HepG2 (cell line): ENCODE data around the gene KIF19. TPM values are rescaled to one million over a fixed set of nuclear protein-coding genes. Genes with fewer than 3 reads are reported as not detected.

Experiments used
- ARID5B ChIP-seq: IDR thresholded peaks from 2 replicates; pipeline ENCODE4 v1.4.0; 2020; ENCODE audit warnings: mild to moderate bottlenecking, missing genetic modification reagents
- CCDC6 ChIP-seq: sonication (generic); formaldehyde crosslinking; IDR thresholded peaks from 2 replicates; pipeline ENCODE4 v1.8.1; 2022; ENCODE audit warnings: mild to moderate bottlenecking, missing genetic modification reagents, moderate library complexity
- CHCHD3 ChIP-seq: sonication (generic); formaldehyde crosslinking; IDR thresholded peaks from 2 replicates; pipeline ENCODE4 v1.8.0; 2022; ENCODE audit warnings: mild to moderate bottlenecking, missing genetic modification reagents, moderate library complexity
- E2F5 ChIP-seq: sonication (generic); formaldehyde crosslinking; conservative IDR thresholded peaks from 2 replicates; pipeline ENCODE4 v1.4.0; 2020; ENCODE audit warnings: missing genetic modification reagents
- GTF2F1 ChIP-seq: fragments of 150-350 bp; IDR thresholded peaks from 2 replicates; pipeline ENCODE4 v1.6.1; 2014; ENCODE audit warnings: low read length
- IRF9 ChIP-seq: sonication (generic); formaldehyde crosslinking; IDR thresholded peaks from 2 replicates; pipeline ENCODE4 v1.8.0; 2022; ENCODE audit warnings: missing genetic modification reagents, mild to moderate bottlenecking, borderline replicate concordance
- NFE2L1 ChIP-seq: sonication (generic); formaldehyde crosslinking; IDR thresholded peaks from 2 replicates; pipeline ENCODE4 v1.4.0; 2020; ENCODE audit warnings: missing genetic modification reagents, mild to moderate bottlenecking, borderline replicate concordance
- PRPF4 ChIP-seq: fragments of 200-400 bp; formaldehyde crosslinking; IDR thresholded peaks from 2 replicates; pipeline ENCODE4 v1.6.1; 2016; ENCODE audit warnings: low read length, low read depth; ENCODE audit not compliant: poor library complexity, severe bottlenecking
- RFX5 ChIP-seq: IDR thresholded peaks from 2 replicates; pipeline ENCODE4 v1.6.1; 2011; ENCODE audit warnings: low read depth, low read length, improper control_type of control experiment
- SNAPC2 ChIP-seq: sonication (generic); formaldehyde crosslinking; IDR thresholded peaks from 2 replicates; pipeline ENCODE4 v1.8.1; 2022; ENCODE audit warnings: mild to moderate bottlenecking, missing genetic modification reagents
- SP140L ChIP-seq: sonication (generic); formaldehyde crosslinking; IDR thresholded peaks from 2 replicates; pipeline ENCODE4 v1.4.0; 2020; ENCODE audit warnings: missing genetic modification reagents, borderline replicate concordance
- TSC22D2 ChIP-seq: sonication (generic); formaldehyde crosslinking; IDR thresholded peaks from 2 replicates; pipeline ENCODE4 v1.5.1; 2020; ENCODE audit warnings: missing genetic modification reagents, mild to moderate bottlenecking, borderline replicate concordance
- ZNF558 ChIP-seq: sonication (generic); formaldehyde crosslinking; IDR thresholded peaks from 2 replicates; pipeline ENCODE4 v1.9.0; 2022; ENCODE audit warnings: mild to moderate bottlenecking, missing genetic modification reagents, borderline replicate concordance
- ZNF562 ChIP-seq: sonication (generic); formaldehyde crosslinking; IDR thresholded peaks from 2 replicates; pipeline ENCODE4 v1.8.0; 2022; ENCODE audit warnings: missing genetic modification reagents, borderline replicate concordance
- ZNF674 ChIP-seq: sonication (generic); formaldehyde crosslinking; IDR thresholded peaks from 2 replicates; pipeline ENCODE4 v1.5.0; 2020; ENCODE audit warnings: low read depth, mild to moderate bottlenecking, missing genetic modification reagents
- ZNF782 ChIP-seq: sonication (generic); formaldehyde crosslinking; IDR thresholded peaks from 2 replicates; pipeline ENCODE4 v1.4.0; 2020; ENCODE audit warnings: missing genetic modification reagents, mild to moderate bottlenecking, borderline replicate concordance
- ZSCAN30 ChIP-seq: sonication (generic); formaldehyde crosslinking; IDR thresholded peaks from 2 replicates; pipeline ENCODE4 v1.5.0; 2020; ENCODE audit warnings: mild to moderate bottlenecking, missing genetic modification reagents
- polyA plus RNA-seq, 8 experiments: library from polyadenylated mRNA; depleted of rRNA in 3 of 8; stranded (reverse) in 7 of 8; unstranded in 1 of 8; fragments of >200 nt; fragmentation: Illumina TruSeq in 4 of 8; extraction: Trizol in 4 of 8; gene quantifications; 2 replicates each; pipeline versions ENCODE4 v1.2.1 to v1.2.3, GENCODE V29; 2011 to 2016; ENCODE audit warnings: low read depth in 4 of 8, missing spikeins in 1 of 8, mixed read lengths in 1 of 8; ENCODE audit not compliant: insufficient read depth in 1 of 8
- total RNA-seq, 5 experiments: library from RNA; depleted of rRNA; stranded (reverse); fragments of >200 nt; fragmentation: Illumina TruSeq; extraction: Trizol; gene quantifications; 2 replicates each; pipeline ENCODE4 v1.2.3, GENCODE V29; 2016; ENCODE audit warnings: low read depth in 1 of 5
- TF ChIP-seq, protein P1 (sequence below): sonication (generic); formaldehyde crosslinking; IDR thresholded peaks from 2 replicates; pipeline ENCODE4 v1.8.1; 2023; ENCODE audit warnings: mild to moderate bottlenecking, missing genetic modification reagents
- TF ChIP-seq, protein P2 (sequence below): IDR thresholded peaks from 2 replicates; pipeline ENCODE4 v1.6.1; 2016; ENCODE audit warnings: low read depth

Gene KIF19
- total and polyA plus RNA-seq, 2 of the 13 experiments (the other 11 are each of a cell fraction or from before 2014, with no cell fraction given) = not detected

- TF ChIP-seq CHCHD3 (CRISPR knock-in tag) (0 out of 2 replicates have a peak, but pooled peaks have one; percentile 84), PRPF4 (no peak), CCDC6 (CRISPR knock-in tag) (no peak), IRF9 (CRISPR knock-in tag) (0 out of 2 replicates have a peak, but pooled peaks have one; percentile 51), GTF2F1 (no peak), E2F5 (CRISPR knock-in tag) (0 out of 2 replicates have a peak, but pooled peaks have one; percentile 19), ZNF674 (CRISPR knock-in tag) (no peak), SP140L (CRISPR knock-in tag) (no peak), ARID5B (CRISPR knock-in tag) (peak; percentile 28; the same call in 1 of the 2 replicates), ZNF562 (CRISPR knock-in tag) (no peak), ZNF782 (no peak), SNAPC2 (CRISPR knock-in tag) (no peak), NFE2L1 (CRISPR knock-in tag) (no peak), ZSCAN30 (CRISPR knock-in tag) (no peak), ZNF558 (CRISPR knock-in tag) (no peak), TSC22D2 (CRISPR knock-in tag) (no peak), RFX5 (no peak)
- TF ChIP-seq, protein P1, sequence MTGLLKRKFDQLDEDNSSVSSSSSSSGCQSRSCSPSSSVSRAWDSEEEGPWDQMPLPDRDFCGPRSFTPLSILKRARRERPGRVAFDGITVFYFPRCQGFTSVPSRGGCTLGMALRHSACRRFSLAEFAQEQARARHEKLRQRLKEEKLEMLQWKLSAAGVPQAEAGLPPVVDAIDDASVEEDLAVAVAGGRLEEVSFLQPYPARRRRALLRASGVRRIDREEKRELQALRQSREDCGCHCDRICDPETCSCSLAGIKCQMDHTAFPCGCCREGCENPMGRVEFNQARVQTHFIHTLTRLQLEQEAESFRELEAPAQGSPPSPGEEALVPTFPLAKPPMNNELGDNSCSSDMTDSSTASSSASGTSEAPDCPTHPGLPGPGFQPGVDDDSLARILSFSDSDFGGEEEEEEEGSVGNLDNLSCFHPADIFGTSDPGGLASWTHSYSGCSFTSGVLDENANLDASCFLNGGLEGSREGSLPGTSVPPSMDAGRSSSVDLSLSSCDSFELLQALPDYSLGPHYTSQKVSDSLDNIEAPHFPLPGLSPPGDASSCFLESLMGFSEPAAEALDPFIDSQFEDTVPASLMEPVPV (CRISPR knock-in tag) = peak; percentile 28; the same call in 1 of the 2 replicates
- TF ChIP-seq, protein P2, sequence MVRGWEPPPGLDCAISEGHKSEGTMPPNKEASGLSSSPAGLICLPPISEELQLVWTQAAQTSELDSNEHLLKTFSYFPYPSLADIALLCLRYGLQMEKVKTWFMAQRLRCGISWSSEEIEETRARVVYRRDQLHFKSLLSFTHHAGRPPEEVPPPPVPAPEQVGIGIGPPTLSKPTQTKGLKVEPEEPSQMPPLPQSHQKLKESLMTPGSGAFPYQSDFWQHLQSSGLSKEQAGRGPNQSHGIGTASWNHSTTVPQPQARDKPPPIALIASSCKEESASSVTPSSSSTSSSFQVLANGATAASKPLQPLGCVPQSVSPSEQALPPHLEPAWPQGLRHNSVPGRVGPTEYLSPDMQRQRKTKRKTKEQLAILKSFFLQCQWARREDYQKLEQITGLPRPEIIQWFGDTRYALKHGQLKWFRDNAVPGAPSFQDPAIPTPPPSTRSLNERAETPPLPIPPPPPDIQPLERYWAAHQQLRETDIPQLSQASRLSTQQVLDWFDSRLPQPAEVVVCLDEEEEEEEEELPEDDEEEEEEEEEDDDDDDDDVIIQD (CRISPR knock-in tag) = no peak
These were observed 28.1 kb downstream of the KIF19 start (continued) for GRCh38 chr17:74354123-74354522.
